Psoas muscle (tissue), 8 donors: Measurements from ENCODE around the gene TIGD3. TPM values are rescaled to one million over a fixed set of nuclear protein-coding genes. Genes with fewer than 3 reads are reported as not detected.

Experiments
- ATAC-seq, 4 donors: fragments of 200-7000 bp; cut with Tn5 transposase; one replicate each; pipeline ENCODE4 v1.9.1; 2020; ENCODE audit warnings: moderate library complexity in 3 of 4, mild to moderate bottlenecking in 2 of 4
- DNase-seq, 2 donors: peaks; one replicate each; pipeline ENCODE4 v3.0.0-alpha.2; 2020
- H3K27ac ChIP-seq: fragments of 200-600 bp; one replicate; pipeline ENCODE4 v1.8.0; 2022
- H3K27me3 ChIP-seq, 3 donors: fragments of 200-600 bp in 1 of 3; one replicate each; pipeline versions ENCODE4 v1.6.1 to v1.8.0; 2013 to 2022; ENCODE audit warnings: low read length in 2 of 3, mild to moderate bottlenecking in 2 of 3, moderate library complexity in 1 of 3; ENCODE audit not compliant: insufficient read depth in 3 of 3
- H3K36me3 ChIP-seq, 2 donors: fragments of 200-600 bp in 1 of 2; one replicate each; pipeline versions ENCODE4 v1.6.1 to v1.8.0; 2013 to 2022; ENCODE audit warnings: low read depth in 1 of 2, mild to moderate bottlenecking in 1 of 2, moderate library complexity in 1 of 2; ENCODE audit not compliant: insufficient read depth in 1 of 2
- H3K4me1 ChIP-seq: fragments of 200-600 bp; one replicate; pipeline ENCODE4 v1.8.0; 2022
- H3K4me3 ChIP-seq: fragments of 200-600 bp; one replicate; pipeline ENCODE4 v1.8.0; 2022; ENCODE audit warnings: mild to moderate bottlenecking
- H3K9me3 ChIP-seq: fragments of 200-600 bp; one replicate; pipeline ENCODE4 v1.8.0; 2022
- CTCF ChIP-seq: fragments of 200-600 bp; IDR thresholded peaks from one replicate; pipeline ENCODE4 v1.8.0; 2022; ENCODE audit warnings: antibody characterized with exemption
- WGBS, 3 donors: extraction: QIAGEN DNeasy Blood & Tissue Kit; methylation state at CpG; one replicate each; pipeline versions ENCODE4 v1.1.6 to v1.1.7; 2013; 5-methylcytosine and 5-hydroxymethylcytosine counted together
- intact Hi-C, 2 donors: fragments of 100-400 bp; cut with DNase I; formaldehyde crosslinking; loops; one replicate each; pipeline versions ENCODE4 v1.11.0 to v1.14.2; 2022
- polyA plus RNA-seq, 3 donors: library from polyadenylated mRNA; stranded (reverse); fragments of 200-250 nt; gene quantifications; one replicate each; pipeline ENCODE4 v1.2.3, GENCODE V29; 2013
- total RNA-seq, 4 donors: library from RNA; stranded (reverse); fragmentation: NEBNext Ultra II Directional in 2 of 4; extraction: Animal tissue kit (Norgen Biotek cat#: 25700) in 2 of 4; gene quantifications; one replicate each; pipeline versions ENCODE4 v1.2.1 to v1.2.4, GENCODE V29; 2021 to 2023
- donor health status: healthy with polysubstance abuse.
- donor health status: DM: no; HTN: no; CAD: no; lungs with moderate emphysema.
- donor health status: Bipolar disorder and iron deficiency.
- donor health status: healthy.
- donor health status: DM: yes; HTN: yes; CAD: no.
- donor health status: DM: no; HTN: no; CAD: no.
- donor health status: DM: no; HTN: no; CAD: no.
- donor health status: DM: yes; HTN: yes; CAD: no.

TIGD3 gene
- total and polyA plus RNA-seq, 7 donors = 0.05 to 0.25 (median 0.09) TPM; not detected in 3

GRCh38 chr11:65400307-65401072 is 45.9 kb downstream of the TIGD3 start:
- ATAC-seq = peak in 1 of 4 donors; percentile 8
- TF ChIP-seq CTCF = no peak
- no peaks in the 10 kb centered on the region for H3K9me3 ChIP-seq
- peaks cover 0 to 86% of the 10 kb centered on the region in 2 donors for H3K36me3 ChIP-seq
- no peak overlapping the region for H3K27ac ChIP-seq
- H3K4me1 ChIP-seq = no peaks in the 10 kb centered on the region
- 84 to 85% (median 85%) methylated on average over 16 to 17 of the region's 17 CpGs for WGBS, 3 donors
- no peak overlapping the region for H3K4me3 ChIP-seq
- H3K27me3 ChIP-seq = no peaks in the 10 kb centered on the region
- intact Hi-C loops = no loop called here
- DNase-seq = no peak

DNA sequence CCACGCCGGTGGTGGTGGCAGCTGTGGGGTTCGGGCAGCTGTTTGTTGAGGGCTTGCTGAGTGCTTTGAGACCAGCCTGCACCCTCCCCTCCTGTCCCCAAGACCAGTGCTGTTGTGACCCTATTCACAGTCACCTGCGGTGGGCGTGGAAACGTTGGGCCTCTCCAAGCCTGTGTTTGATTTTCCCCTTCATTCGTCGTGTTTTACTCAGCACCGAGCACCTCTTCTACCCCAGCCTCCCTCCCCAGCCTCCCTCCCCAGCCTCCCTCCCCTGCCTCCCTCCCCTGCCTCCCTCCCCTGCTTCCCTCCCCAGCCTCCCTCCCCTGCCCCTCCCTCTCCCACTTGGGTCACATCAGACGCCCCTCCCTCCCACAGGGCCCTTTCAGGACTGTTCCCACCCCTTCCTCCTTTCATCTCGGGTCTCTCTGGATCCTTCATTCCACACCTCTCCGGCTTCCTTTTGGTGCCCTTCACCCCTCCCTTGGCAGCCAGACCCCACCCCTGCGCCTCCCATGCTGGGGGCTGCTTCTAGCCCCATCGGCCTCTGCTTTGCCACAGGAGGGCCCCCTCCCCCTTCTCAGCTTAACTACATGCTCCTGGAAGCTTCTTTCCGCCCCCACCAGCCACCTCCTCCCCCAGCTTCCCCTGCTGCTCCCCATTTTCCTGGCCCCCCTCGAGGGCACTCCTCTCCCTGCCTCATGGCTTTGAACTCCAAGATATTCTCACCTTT is 46.7 kb downstream of the TIGD3 start:
- ATAC-seq (no peak), DNase-seq (no peak)
- H3K27ac ChIP-seq = no peak overlapping the region
- no peaks in the 10 kb centered on the region for H3K9me3 ChIP-seq
- H3K36me3 ChIP-seq = peaks cover 2 to 86% of the 10 kb centered on the region in 2 donors
- intact Hi-C loops = no loop called here
- H3K27me3 ChIP-seq = no peaks in the 10 kb centered on the region
- no peaks in the 10 kb centered on the region for H3K4me1 ChIP-seq
- no peak overlapping the region for H3K4me3 ChIP-seq
- WGBS, 3 donors = 78 to 83% (median 81%) methylated on average over 14 to 16 of the region's 16 CpGs
- TF ChIP-seq CTCF = no peak

GRCh38 chr11:65401803-65402248 is 47.3 kb downstream of the TIGD3 start:
- intact Hi-C loops = no loop called here
- Histone ChIP-seq H3K27me3 (no peaks in the 10 kb centered on the region), H3K4me3 (no peak overlapping the region), H3K27ac (no peak overlapping the region), H3K36me3 (peaks cover 2 to 86% of the 10 kb centered on the region in 2 donors), H3K9me3 (no peaks in the 10 kb centered on the region), H3K4me1 (no peaks in the 10 kb centered on the region)
- TF ChIP-seq CTCF = no peak
- no peak for DNase-seq
- WGBS, 3 donors = 86 to 92% (median 88%) methylated on average over 10 of the region's 10 CpGs
- no peak for ATAC-seq

- H3K36me3 ChIP-seq = peaks cover 2 to 86% of the 10 kb centered on the region in 2 donors
- no peak for TF ChIP-seq CTCF
These were observed 48.2 kb downstream of the TIGD3 start for GRCh38 chr11:65402790-65403189.

More at GRCh38 chr11:65402790-65403189, 48.2 kb downstream of the TIGD3 start:
- intact Hi-C loops = no loop called here
- ATAC-seq (no peak), DNase-seq (no peak)
- H3K4me1 ChIP-seq = no peaks in the 10 kb centered on the region
- H3K4me3 ChIP-seq = no peak overlapping the region
- WGBS, 3 donors = 82 to 86% (median 85%) methylated on average over 2 of the region's 2 CpGs
- H3K9me3 ChIP-seq = no peaks in the 10 kb centered on the region
- peak overlapping the region; percentile 46 for H3K27ac ChIP-seq
- no peaks in the 10 kb centered on the region for H3K27me3 ChIP-seq
